Muscle layer of colon (tissue), 2 donors: ENCODE data around the gene BIK.

Source experiments
- H3K27ac ChIP-seq: one replicate; pipeline ENCODE4 v1.7.0; 2013; ENCODE audit warnings: low read depth, mild to moderate bottlenecking, low read length, moderate library complexity
- H3K27me3 ChIP-seq, 2 donors: one replicate each; pipeline ENCODE4 v1.7.0; 2013; ENCODE audit warnings: low read length in 2 of 2, mild to moderate bottlenecking in 2 of 2; ENCODE audit not compliant: insufficient read depth in 2 of 2, control insufficient read depth in 1 of 2
- H3K36me3 ChIP-seq: one replicate; pipeline ENCODE4 v1.7.0; 2013; ENCODE audit warnings: mild to moderate bottlenecking, low read length; ENCODE audit not compliant: insufficient read depth
- H3K4me1 ChIP-seq: one replicate; pipeline ENCODE4 v1.7.0; 2013; ENCODE audit warnings: mild to moderate bottlenecking, low read length; ENCODE audit not compliant: insufficient read depth
- H3K4me3 ChIP-seq, 2 donors: one replicate each; pipeline ENCODE4 v1.7.0; 2013; ENCODE audit warnings: low read length in 2 of 2, low read depth in 1 of 2, mild to moderate bottlenecking in 1 of 2, moderate library complexity in 1 of 2
- H3K9ac ChIP-seq: one replicate; pipeline ENCODE4 v1.7.0; 2013; ENCODE audit warnings: low read length
- H3K9me3 ChIP-seq: one replicate; pipeline ENCODE4 v1.7.0; 2013; ENCODE audit warnings: mild to moderate bottlenecking, low read length
- donor health status: abdominal sarcoma.
- donor health status: Adenocarcinoma of cecum.

The BIK gene

DNA sequence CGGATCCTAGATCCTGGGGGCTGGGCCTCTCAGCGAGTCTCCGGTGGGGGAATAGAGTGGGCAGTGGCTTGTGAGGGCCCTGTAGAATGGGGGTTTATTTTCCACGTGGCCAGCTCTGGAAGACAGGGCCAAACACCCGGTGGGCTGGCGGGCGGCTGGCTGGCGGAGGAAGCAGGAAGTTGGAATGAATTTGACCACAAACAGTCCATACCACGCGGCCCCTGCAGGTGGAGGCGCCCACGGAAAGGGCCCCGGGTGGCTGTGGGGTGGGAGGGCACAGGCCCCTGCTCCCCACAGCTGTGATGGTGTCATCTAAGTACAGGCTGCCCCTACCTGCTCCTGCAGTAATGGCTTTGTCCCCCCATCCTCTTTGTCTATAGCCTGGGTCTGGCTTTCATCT is 17.6 kb downstream of the BIK start:
- H3K4me3 ChIP-seq = no peak overlapping the region
- H3K27ac ChIP-seq = no peak overlapping the region

DNA sequence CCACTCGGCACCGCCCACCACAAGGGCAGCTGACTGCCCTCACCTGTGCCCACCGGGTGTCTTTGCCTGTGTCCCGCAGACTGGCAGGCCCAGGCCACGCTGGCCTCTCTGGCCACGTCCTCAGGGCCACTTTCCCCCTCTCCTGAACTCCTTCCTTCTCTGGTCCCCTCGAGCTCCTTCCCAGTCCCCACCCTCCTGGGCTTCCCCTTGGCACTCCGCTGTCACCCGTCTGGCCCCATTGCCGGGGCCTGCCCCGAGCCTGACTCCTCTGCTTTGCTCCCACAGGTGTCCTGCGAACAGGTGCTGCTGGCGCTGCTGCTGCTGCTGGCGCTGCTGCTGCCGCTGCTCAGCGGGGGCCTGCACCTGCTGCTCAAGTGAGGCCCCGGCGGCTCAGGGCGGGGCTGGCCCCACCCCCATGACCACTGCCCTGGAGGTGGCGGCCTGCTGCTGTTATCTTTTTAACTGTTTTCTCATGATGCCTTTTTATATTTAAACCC is 18.4 kb downstream of the BIK start:
- Histone ChIP-seq H3K36me3 (peaks cover 16% of the 10 kb centered on the region), H3K4me1 (no peaks in the 10 kb centered on the region), H3K9ac (no peak overlapping the region), H3K4me3 (no peak overlapping the region), H3K27ac (no peak overlapping the region), H3K27me3 (peaks cover 0 to 4% of the 10 kb centered on the region in 2 donors), H3K9me3 (no peaks in the 10 kb centered on the region)

More for the DNA sequence above, 17.6 kb downstream of the BIK start:
- Histone ChIP-seq H3K9me3 (no peaks in the 10 kb centered on the region), H3K27me3 (peaks cover 0 to 4% of the 10 kb centered on the region in 2 donors), H3K4me1 (no peaks in the 10 kb centered on the region), H3K9ac (no peak overlapping the region), H3K36me3 (peaks cover 11% of the 10 kb centered on the region)

DNA sequence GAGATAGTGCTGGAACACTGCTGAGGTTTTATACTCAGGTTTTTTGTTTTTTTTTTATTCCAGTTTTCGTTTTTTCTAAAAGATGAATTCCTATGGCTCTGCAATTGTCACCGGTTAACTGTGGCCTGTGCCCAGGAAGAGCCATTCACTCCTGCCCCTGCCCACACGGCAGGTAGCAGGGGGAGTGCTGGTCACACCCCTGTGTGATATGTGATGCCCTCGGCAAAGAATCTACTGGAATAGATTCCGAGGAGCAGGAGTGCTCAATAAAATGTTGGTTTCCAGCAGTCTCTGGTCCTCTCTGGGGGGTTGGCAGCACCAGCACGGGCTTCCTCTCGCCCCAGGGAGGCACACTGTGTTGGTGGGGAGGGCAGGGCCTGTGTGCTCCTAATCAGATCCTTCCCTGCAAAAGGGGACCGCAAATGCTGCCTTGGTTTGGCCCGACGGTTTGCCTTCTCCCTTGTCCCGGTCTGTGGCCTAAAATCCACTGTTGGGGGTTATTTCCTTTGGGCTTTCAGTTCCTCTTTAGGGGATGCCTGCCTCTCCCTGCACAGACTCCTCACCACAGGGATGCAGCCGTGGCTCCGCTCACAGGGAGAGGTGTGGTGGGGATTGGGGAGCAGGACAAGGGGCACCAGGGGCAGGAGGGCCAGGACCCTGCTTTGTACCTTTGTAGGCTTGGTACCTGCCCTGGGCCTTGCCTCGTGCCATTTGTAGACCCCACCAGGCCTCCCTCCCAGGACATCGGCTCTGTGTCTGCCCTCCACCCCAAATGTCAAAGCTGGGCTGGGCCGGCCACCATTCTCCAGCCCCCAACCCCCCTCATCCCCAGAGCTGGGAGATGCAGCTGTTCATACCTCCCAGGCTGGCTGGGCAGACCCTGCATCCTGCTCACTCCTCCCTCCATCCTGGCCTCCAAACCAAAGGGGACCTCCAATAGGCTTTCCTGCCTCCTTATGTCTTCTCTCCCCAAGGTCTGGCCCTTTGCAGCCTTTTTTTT is 19.2 kb downstream of the BIK start:
- Histone ChIP-seq H3K27me3 (peaks cover 0 to 4% of the 10 kb centered on the region in 2 donors), H3K9ac (no peak overlapping the region), H3K9me3 (no peaks in the 10 kb centered on the region), H3K4me3 (no peak overlapping the region), H3K36me3 (peaks cover 22% of the 10 kb centered on the region), H3K27ac (no peak overlapping the region), H3K4me1 (no peaks in the 10 kb centered on the region)

DNA sequence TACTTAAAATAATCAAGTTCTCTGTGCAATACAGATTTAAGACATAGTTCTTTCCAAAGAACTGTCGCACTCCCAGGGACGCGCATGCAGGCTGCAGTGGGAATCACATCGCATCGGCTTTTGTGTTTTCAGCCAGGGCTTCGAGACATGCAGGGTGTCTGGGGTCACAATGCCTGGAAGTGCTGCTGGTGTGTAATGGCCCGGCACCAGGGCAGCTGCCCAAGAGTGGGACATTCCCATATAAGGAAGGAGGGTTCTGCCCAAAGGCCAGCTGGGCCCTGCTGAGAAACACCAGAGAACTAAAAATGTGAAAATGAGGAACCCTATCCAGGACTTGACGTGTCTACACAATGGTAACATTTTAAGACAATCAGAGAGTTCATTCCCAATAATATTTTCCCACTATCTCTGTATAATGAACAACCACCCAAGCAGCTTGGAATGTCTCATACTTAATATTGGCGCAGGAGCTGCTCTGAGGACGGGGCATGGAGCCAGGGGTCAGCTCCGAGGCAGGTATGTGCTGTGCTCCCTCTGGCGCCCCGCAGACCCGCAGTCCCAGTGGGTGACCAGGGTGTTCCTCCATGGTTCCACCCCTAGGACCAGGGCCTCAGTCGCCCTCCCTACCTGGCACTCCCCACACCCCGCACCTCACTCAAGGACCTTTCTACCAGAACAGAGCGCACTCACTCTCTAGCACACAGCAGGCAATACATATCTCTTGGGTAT is 21.4 kb downstream of the BIK start:
- Histone ChIP-seq H3K27ac (no peak overlapping the region), H3K27me3 (peaks cover 0 to 4% of the 10 kb centered on the region in 2 donors), H3K9me3 (no peaks in the 10 kb centered on the region), H3K4me1 (no peaks in the 10 kb centered on the region), H3K4me3 (no peak overlapping the region), H3K36me3 (peaks cover 38% of the 10 kb centered on the region), H3K9ac (no peak overlapping the region)

DNA sequence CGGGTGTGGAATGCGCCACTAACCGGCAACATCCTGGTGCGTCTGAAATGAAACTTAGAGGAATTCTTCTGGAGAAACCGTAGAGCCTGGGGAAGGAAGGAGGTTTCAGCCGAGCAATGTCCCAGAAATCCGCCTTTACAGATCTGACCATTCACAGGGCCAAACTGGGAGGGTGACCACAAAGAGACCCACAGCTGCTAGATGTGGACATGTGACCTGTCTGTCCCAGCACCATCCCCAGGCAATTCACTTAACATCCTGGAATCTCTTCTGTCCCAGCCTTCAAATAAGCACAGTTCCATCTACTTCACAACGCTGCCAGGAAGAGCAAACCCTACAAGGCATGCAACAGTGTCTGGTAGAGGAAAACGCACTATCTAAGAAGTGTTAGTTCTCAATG is 22.9 kb downstream of the BIK start:
- H3K27me3 ChIP-seq = peaks cover 0 to 4% of the 10 kb centered on the region in 2 donors
- no peaks in the 10 kb centered on the region for H3K9me3 ChIP-seq
- no peak overlapping the region for H3K4me3 ChIP-seq
- peaks cover 50% of the 10 kb centered on the region for H3K36me3 ChIP-seq
- H3K9ac ChIP-seq = no peak overlapping the region
- no peak overlapping the region for H3K27ac ChIP-seq
- no peaks in the 10 kb centered on the region for H3K4me1 ChIP-seq

DNA sequence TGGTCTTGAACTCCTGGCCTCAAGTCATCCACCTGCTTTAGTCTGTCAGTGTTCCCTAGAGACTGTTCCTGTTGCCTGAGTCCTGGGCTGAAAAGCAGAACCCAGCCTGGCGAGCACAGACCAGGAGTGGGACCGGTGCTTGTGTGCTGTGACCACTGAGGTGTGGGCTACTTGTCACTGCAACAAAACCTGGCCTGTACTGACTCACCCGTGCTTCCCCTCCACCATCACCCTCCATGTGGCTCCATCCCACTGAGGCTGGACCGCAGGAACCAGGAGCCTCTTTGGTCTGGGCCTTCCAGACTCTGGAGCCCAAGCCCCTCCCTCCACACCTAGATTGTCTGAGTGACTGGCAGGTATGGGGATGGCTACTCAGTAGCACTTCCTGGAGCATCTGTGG is 24.0 kb downstream of the BIK start:
- Histone ChIP-seq H3K9me3 (no peaks in the 10 kb centered on the region), H3K9ac (no peak overlapping the region), H3K4me1 (no peaks in the 10 kb centered on the region), H3K4me3 (no peak overlapping the region), H3K27ac (no peak overlapping the region), H3K36me3 (peaks cover 60% of the 10 kb centered on the region), H3K27me3 (no peaks in the 10 kb centered on the region)

DNA sequence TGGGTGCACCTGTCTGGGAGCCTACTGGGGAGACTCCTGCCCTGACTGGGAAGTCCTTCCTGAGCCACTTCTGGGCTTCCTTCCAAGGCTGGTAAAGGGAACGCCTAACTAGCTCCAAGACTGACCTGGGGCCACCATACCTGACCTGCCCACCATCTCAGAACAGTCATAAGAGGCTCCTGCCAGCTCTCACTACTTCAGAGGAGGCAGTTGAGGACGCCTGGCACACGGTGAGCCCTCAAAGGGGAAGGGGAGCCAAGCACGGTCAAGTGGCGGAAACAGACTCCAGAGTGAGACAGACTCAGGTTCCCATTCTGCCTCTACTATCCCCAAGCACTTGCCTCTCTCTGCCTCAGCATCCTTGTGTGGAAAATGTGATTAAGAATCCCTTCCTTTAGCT is 25.0 kb downstream of the BIK start:
- peaks cover 69% of the 10 kb centered on the region for H3K36me3 ChIP-seq
- no peak overlapping the region for H3K4me3 ChIP-seq
- no peaks in the 10 kb centered on the region for H3K9me3 ChIP-seq
- H3K27me3 ChIP-seq = no peaks in the 10 kb centered on the region
- H3K27ac ChIP-seq = no peak overlapping the region
- H3K9ac ChIP-seq = no peak overlapping the region
- H3K4me1 ChIP-seq = no peaks in the 10 kb centered on the region

DNA sequence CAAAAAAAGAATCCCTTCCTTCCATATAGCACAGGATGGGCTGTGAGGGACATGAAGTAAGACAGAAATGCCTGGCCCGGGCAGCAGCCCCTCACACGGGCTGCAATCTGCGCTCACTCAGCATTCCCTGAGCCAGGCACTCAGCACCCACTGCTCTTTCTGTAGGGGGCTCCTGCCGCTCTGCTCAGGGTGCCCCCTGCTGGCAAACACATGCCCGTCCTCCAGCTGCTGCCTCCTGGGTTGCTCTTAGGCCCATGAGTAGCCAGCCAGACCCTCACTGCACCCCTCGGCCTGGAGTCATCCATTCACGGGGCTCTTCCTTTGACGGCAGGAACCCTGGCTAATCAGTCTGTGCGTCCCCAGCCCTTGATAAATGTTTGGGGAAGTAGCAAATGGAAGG is 25.7 kb downstream of the BIK start:
- Histone ChIP-seq H3K36me3 (peaks cover 76% of the 10 kb centered on the region), H3K27me3 (no peaks in the 10 kb centered on the region), H3K4me1 (no peaks in the 10 kb centered on the region), H3K9me3 (no peaks in the 10 kb centered on the region), H3K27ac (no peak overlapping the region), H3K9ac (no peak overlapping the region), H3K4me3 (no peak overlapping the region)

DNA sequence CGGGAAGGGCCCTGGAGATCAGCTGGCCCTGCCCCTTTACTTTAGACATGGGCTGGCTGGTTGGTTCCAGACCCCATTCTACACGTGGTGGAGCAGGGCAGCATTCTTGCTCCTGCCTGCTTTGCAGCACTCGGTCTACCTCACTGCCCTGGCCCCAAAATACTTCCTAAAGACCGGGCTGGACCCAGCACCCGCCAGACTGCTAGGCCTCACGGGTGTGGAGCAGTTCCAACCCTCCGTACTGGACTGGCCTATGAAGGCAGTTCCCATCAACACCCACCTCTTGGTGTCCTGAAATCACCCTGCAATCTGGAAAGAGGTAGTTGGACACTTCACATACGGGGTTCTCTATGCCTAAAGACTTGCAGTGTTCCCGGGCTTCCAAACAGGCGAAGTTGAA is 26.3 kb downstream of the BIK start:
- Histone ChIP-seq H3K27me3 (no peaks in the 10 kb centered on the region), H3K9me3 (no peaks in the 10 kb centered on the region), H3K4me3 (no peak overlapping the region), H3K27ac (no peak overlapping the region), H3K4me1 (peaks cover under 1% of the 10 kb centered on the region), H3K36me3 (peaks cover 76% of the 10 kb centered on the region), H3K9ac (no peak overlapping the region)

DNA sequence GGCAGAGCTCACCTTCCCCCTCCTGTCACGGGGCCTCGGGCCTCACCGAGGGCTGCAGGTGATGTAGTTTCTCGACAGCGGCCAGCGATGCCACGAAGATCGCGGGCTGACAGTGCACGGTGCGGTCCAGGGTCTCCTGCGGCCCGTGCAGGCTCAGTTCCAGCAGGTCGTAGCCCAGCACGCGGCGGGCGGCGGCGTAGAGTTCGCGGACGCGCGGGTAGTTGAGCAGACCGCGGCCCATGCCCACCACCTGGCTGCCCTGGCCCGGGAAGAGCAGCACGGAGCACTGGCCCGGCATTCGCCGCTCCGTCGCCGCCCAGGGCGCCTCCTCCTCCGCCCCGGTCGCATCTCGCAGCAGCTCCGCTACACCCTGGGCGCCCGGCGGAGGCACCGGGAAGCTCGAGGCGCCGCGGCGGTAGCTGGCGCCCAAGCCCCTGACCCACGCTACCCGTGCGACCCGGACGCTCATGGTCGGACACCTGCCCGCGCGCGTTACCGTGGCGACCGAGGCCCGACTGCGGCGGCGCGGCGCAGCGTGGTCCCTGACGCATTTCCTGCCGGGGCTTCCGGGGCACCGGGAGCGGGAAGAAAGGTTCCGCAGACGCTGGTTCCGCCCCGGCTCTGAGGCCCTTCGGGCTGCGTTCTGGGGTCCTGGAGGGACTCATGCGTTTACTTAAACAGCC is 32.5 kb downstream of the BIK start, which contains the start of gene MCAT:
MCAT (minus strand) TSS at position 519 of the 683 bp plus-strand sequence; CDS start at position 469, 50 bp downstream.
- peak within 1 kb of the TSS; percentile 27 for H3K9ac ChIP-seq
- H3K4me1 ChIP-seq = peaks cover 11% of the 10 kb centered on the region
- H3K9me3 ChIP-seq = no peaks in the 10 kb centered on the region
- H3K27ac ChIP-seq = peak within 1 kb of the TSS; percentile 32
- H3K4me3 ChIP-seq = peak within 1 kb of the TSS; percentile 76
- no peaks in the 10 kb centered on the region for H3K27me3 ChIP-seq
- peaks cover 29% of the 10 kb centered on the region for H3K36me3 ChIP-seq

DNA sequence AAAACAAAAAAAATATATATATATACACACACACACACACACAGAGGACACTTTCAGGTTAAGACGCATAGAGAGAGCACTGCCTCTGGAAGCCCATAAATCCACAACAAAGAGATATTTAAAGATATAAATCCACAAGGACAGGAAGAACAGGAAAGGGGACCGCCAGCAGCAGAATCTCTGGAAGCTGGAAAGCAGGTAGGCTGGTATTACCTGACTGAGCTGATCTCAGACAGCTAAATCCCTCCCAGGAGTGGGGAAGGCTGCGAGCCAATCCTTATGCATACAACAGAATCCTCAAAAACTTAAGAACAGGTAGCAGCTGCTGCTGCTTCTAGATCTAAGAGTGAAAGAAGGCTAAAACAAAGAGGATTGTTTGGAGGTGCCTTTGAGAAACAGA is 34.4 kb downstream of the BIK start:
- peaks cover 13% of the 10 kb centered on the region for H3K36me3 ChIP-seq
- no peak overlapping the region for H3K4me3 ChIP-seq
- H3K9ac ChIP-seq = no peak overlapping the region
- no peaks in the 10 kb centered on the region for H3K27me3 ChIP-seq
- no peak overlapping the region for H3K27ac ChIP-seq
- H3K4me1 ChIP-seq = peaks cover 11% of the 10 kb centered on the region
- no peaks in the 10 kb centered on the region for H3K9me3 ChIP-seq
